Measurements from ENCODE around the gene WIPI1.
"Not testable (repeated sequence)": the region's sequence is repeated elsewhere in the genome, so short reads cannot be mapped to it uniquely, and the experiment has no call there.

The WIPI1 gene

GRCh38 chr17:68435876-68436842, 21.1 kb downstream of the WIPI1 start:
- DNase-seq, result peak; percentile 63

DNA sequence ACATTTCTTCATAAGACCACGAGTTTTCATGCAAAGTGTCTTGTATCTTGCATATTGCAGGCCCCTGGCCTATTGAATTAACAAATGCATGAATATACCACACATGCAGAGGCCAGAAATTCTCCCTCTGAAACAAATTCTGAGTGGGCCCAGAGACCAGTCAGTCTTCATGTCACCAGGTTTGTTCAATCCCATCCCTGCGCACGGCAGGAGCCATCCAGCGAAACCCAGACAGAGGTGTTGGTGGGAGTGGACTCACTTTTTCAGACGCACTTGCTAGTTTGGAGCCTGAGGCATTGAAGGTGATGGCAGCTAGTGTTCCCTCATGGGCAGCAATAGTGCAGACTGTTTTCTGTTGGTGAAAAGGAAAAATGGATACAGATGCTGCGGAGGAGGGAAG, 21.9 kb downstream of the WIPI1 start:
- no peak for DNase-seq

DNA sequence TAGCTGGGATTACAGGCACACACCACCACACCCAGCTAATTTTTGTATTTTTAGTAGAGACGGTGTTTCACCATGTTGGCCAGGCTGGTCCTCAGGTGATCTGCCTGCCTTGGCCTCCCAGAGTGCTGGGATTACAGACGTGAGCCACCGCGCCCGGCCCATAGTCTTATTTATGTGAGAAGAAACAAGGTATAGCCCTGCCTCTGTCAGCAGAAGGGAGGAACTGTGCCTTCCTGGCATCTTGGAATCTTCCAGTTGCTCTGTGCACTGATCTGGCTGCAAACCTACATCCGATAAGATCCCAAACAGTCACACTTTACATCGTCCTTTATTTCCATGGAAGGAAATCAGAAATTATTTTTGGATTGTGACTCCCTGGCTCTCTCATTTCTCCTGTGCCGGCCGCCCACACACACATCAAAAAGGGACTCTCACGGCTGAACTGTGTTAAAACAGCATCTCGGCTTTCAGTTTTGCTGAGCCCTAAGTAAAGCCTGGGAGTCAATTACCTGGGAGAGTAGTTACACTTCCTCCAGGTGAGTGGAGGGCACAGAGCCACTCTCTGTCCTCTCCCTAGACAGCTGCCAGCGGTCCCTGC, 23.3 kb downstream of the WIPI1 start:
- no peak for DNase-seq

DNA sequence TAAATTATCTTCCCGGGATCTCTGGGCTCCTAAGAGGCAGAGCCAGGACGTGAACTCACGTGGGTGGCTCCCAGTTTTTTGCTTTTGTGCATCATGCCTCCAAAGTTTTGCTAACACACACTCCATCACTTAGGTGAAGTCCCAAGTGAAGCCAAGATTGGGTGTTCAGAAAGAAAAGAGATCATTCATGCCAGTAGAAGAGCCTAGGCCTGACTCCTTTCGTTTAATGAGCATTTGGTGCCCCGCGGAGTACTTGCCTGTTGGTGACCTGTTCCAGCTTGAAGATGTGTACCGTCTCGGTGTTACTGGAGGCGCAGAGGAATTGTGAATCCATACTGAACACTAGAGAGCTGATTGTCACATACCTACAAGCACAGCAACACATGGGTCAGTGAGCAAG, 24.1 kb downstream of the WIPI1 start:
- DNase-seq, result no peak

- DNase-seq, result no peak
These were observed 25.0 kb downstream of the WIPI1 start for GRCh38 chr17:68432086-68432864.

GRCh38 chr17:68431661-68432071, 25.6 kb downstream of the WIPI1 start:
- DNase-seq, result peak; percentile 14

GRCh38 chr17:68431045-68431608, 26.2 kb downstream of the WIPI1 start:
- no peak for DNase-seq

DNA sequence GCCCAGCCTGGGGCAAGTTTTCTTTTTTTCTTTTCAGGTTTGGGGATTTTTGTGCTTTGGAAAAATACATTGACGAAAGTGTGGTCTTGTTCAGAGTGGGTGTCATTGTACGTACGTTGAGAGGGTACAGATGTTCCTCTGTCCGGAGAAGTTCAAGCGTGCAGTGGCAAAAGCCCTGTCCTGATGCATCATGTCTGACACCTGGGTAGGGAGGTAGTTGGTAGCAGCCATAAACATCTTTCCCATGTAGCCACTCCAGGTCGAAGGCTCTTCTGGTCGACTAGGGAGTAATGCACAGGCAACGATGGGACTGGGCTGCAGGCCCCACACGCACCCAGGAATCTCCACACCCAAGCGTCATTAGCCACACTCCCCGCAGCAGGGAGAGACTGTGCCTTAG, 27.4 kb downstream of the WIPI1 start:
- DNase-seq, result no peak

DNA sequence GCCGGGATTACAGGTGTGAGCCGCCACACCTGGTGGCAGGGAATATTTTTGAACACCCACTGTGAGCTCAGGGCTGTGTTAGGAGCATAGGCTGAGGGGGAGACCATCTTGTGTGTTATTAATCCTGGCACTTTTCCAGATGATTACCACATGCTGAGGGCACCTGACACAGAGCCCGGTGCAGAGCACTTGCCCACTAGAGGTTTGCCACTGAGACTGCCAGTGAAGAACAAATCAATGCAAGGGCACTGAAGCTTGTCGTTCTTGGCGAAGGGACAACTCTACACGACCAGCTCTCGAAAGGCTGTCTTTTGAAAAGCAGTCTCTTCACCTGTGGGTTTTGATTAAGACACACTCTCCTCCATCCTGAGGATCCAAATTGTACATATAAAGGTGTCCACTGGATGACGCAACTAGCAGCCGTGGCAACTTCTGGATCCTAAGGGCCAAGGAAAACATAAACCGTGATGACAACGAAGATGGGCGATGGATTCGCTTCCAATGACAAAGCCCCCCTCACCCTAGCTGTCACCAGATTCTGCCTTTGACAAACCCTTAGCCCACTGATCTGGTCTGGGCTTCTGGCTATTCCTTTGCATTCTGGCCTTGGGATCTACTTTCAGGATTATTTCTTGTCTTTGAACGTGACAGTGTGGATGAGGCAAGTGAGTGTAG, 28.7 kb downstream of the WIPI1 start:
- DNase-seq, result no peak

DNA sequence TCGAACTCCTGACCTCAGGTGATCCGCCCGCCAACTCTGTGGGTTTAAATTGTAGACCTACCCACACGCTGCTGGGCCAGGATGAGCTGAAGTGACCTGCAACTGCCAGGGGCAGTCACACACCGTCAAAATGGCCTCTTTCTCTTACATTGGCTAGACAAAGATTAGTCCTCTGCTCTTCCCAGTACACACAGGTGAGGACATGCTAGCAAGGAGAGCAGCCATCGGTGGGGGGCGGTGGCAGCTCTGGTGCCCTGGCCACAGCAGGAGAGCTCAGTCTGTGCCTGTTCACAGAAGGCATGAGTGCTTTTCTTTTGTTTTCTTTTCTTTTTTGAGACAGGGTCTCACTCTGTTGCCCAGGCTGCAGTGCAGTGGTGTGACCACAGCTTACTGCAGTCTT, 29.7 kb downstream of the WIPI1 start:
- no peak for DNase-seq

GRCh38 chr17:68425979-68426378, 31.3 kb downstream of the WIPI1 start:
- DNase-seq, result no peak

GRCh38 chr17:68424861-68425260, 32.4 kb downstream of the WIPI1 start:
- no peak for DNase-seq

DNA sequence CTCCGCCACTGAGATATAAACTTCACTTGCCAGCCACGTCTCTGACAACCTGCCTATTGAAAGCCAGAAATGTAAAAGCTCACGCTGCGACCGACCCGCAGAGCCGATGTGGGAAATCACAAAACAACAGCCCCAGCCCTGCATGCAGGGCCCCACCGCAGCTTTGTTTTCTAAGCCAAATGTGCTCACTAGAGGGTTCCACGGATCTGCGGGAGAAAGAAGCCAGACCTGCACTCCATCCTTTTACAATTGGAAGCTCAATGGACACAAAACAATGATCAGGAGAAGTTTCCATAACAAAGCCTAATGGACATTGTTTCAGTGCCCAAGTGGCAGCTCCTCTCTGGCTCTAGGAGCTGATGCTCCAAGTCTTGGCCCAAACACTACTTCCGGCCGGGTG, 33.1 kb downstream of the WIPI1 start:
- DNase-seq, result no peak

DNA sequence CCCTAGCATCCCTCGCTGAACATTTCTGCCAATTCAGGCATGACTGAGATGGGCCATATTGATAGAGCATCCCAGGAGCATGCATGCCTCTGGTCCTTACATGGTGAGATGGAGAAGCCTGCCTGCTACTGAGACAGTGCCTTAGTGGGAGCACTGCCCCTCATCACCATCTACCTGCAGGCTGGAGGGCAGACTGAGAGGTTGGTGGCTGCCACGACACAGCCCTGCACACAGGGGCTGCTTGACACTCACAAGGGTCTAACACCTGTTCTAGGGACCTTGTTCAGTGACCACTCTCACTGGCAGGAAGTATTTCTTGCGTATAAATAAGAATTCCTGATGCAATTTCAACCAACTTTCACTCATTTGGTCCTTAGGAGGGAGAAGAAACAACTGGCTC, 34.0 kb downstream of the WIPI1 start:
- no peak for DNase-seq

- no peak for DNase-seq
These were observed 34.5 kb downstream of the WIPI1 start for GRCh38 chr17:68422821-68423220.

DNA sequence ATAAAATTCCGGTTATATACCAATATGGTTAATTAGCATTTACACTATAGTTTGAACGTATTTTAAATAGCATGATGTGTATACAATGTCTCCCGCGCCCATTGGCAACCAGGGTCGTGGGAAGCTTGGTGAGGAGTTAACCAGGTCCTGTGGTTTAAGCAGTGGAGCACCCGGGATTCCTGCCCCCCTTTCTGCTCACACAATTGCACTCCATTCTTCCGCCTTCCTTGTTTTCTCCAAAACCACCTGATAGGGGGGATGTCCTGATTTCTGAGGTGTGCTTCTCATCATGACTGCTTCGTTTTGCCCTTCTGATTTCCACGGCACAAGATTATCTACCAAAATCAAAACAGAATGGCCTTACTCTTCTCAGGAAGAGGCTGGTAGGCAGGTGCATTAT, 35.8 kb downstream of the WIPI1 start:
- DNase-seq, result no peak

DNA sequence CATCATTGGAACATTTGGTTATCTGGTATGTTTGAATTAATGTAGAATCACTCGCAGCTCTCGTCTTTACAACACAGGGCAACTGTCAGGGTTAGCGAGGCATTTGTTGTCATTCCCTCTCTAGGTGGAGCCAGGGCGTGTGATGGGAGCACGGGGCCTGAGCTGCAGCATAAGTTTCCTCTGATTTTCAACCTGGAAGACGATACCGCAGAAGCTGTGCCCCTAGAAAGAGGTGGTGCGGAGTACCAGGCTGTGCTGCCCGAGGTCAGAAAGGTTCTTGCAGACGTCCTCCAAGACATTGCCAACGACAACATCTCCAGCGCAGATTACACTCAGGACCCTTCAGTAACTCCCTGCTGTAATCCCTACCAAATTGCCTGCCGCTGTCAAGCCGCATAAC, 37.2 kb downstream of the WIPI1 start:
- DNase-seq, result no peak

GRCh38 chr17:68418876-68419275, 38.4 kb downstream of the WIPI1 start:
- peak; percentile 9 for DNase-seq

DNA sequence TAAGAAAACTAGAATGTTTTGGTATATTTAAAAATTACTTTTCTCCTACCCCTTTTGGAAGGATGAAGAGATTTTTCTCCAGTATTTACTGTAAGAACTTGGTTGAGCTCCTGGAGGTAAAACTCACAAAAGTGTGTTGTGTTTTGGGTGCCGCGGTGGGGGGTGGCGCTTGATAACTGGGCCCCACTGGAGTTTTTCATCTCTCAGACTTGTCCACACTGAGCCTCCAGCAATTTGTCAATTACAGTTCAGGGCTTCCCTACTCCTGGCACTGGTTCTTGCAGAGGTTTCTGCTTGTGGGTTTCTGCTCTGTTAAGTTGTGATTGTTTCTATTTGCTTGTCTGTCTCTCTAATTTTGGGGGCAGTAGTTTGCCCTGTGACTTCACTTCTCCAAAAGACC, 40.0 kb downstream of the WIPI1 start:
- no peak for DNase-seq

DNA sequence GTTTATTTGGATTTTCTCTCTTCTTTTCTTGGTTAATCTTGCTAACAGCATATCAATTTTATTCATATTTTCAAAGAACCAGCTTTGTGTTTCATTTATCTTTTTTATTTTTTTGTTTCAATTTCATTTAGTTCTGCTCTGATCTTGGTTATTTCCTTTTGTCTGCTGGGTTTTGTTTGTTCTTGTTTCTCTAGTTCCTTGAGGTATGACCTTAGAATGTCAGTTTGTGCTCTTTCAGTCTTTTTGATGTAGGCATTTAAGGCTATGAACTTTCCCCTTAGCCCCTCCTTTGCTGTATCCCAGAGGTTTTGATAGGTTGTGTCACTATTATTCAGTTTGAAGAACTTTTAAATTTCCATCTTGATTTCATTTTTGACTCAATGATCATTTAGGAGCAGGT, 42.4 kb downstream of the WIPI1 start:
- not testable (repeated sequence) for DNase-seq

DNA sequence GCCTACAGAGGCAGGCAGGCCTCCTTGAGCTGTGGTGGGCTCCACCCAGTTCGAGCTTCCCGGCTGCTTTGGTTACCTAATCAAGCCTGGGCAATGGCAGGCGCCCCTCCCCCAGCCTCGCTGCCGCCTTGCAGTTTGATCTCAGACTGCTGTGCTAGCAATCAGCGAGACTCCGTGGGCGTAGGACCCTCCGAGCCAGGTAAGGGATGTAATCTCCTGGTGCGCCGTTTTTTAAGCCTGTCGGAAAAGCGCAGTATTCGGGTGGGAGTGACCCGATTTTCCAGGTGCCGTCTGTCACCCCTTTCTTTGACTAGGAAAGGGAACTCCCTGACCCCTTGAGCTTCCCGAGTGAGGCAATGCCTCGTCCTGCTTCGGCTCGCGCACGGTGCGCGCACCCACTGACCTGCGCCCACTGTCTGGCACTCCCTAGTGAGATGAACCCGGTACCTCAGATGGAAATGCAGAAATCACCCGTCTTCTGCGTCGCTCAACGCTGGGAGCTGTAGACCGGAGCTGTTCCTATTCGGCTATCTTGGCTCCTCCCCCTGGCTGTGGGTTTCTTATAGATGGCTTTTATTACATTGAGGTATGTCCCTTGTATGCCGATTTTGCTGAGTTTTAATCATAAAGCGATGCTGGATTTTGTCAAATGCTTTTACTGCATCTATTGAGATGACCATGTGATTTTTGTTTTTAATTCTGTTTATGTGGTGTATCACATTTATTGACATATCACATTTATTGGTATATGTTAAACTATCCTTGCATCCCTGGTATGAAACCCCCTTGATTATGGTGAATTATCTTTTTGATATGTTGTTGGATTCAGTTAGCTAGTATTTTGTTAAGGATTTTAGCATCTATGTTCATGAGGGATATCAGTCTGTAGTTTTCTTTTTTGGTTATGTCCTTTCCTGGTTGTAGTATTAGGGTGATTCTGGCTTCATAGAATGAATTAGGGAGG, 43.4 kb downstream of the WIPI1 start:
- peak; percentile 20 for DNase-seq
